ENCODE measurements around the gene TTBK2.
"Not testable (repeated sequence)": the region's sequence is repeated elsewhere in the genome, so short reads cannot be mapped to it uniquely, and the experiment has no call there.

Gene TTBK2

GRCh38 chr15:42820811-42821210, 99.8 kb downstream of the TTBK2 start:
- no peak for DNase-seq

- no peak for DNase-seq
Observed at GRCh38 chr15:42819786-42820185, 100.8 kb downstream of the TTBK2 start.

- no peak for DNase-seq
Observed at GRCh38 chr15:42811433-42811832, 109.1 kb downstream of the TTBK2 start.

GRCh38 chr15:42808913-42809312, 111.7 kb downstream of the TTBK2 start:
- peak; percentile 44 for DNase-seq

- DNase-seq = no peak
Observed at GRCh38 chr15:42805266-42805665, 115.3 kb downstream of the TTBK2 start.

- no peak for DNase-seq
Observed at GRCh38 chr15:42804739-42805138, 115.8 kb downstream of the TTBK2 start.

- no peak for DNase-seq
Observed at GRCh38 chr15:42803436-42803835, 117.1 kb downstream of the TTBK2 start.

GRCh38 chr15:42802168-42802567, 118.4 kb downstream of the TTBK2 start:
- no peak for DNase-seq

GRCh38 chr15:42800731-42801474, 119.7 kb downstream of the TTBK2 start:
- no peak for DNase-seq

GRCh38 chr15:42798802-42799201, 121.8 kb downstream of the TTBK2 start:
- DNase-seq = no peak

GRCh38 chr15:42796955-42797782, 123.4 kb downstream of the TTBK2 start:
- no peak for DNase-seq

GRCh38 chr15:42788725-42789124, 131.9 kb downstream of the TTBK2 start:
- no peak for DNase-seq

- no peak for DNase-seq
Observed at GRCh38 chr15:42786978-42787377, 133.6 kb downstream of the TTBK2 start.

GRCh38 chr15:42785569-42785968, 135.0 kb downstream of the TTBK2 start:
- no peak for DNase-seq

- DNase-seq = no peak
Observed at GRCh38 chr15:42784705-42785104, 135.9 kb downstream of the TTBK2 start.

GRCh38 chr15:42782716-42783115, 137.9 kb downstream of the TTBK2 start:
- no peak for DNase-seq

- DNase-seq = no peak
Observed at GRCh38 chr15:42775416-42775815, 145.2 kb downstream of the TTBK2 start.

GRCh38 chr15:42772901-42773300, 147.7 kb downstream of the TTBK2 start:
- no peak for DNase-seq

GRCh38 chr15:42772144-42772543, 148.4 kb downstream of the TTBK2 start:
- no peak for DNase-seq

- not testable (repeated sequence) for DNase-seq
Observed at GRCh38 chr15:42766109-42766508, 154.5 kb downstream of the TTBK2 start.

- DNase-seq = not testable (repeated sequence)
Observed at GRCh38 chr15:42764154-42764731, 156.3 kb downstream of the TTBK2 start.

GRCh38 chr15:42761813-42762212, 158.8 kb downstream of the TTBK2 start:
- not testable (repeated sequence) for DNase-seq

- no peak for DNase-seq
Observed at GRCh38 chr15:42760759-42761158, 159.8 kb downstream of the TTBK2 start.

- DNase-seq = no peak
Observed at GRCh38 chr15:42759093-42759492, 161.5 kb downstream of the TTBK2 start.

Data from COR-L47 (cell line).